Gastroesophageal sphincter (tissue), 3 donors: ENCODE measurements around the gene RNF44.

Experiments used
- POLR2A ChIP-seq, 2 donors: fragments of 450-650 bp; IDR thresholded peaks; one replicate each; pipeline ENCODE4 v1.6.1; 2017; ENCODE audit warnings: antibody characterized with exemption in 2 of 2, mild to moderate bottlenecking in 2 of 2, moderate library complexity in 1 of 2
- POLR2AphosphoS5 ChIP-seq: sonication (generic); formaldehyde crosslinking; IDR thresholded peaks from one replicate; pipeline ENCODE4 v1.6.1; 2017; ENCODE audit warnings: antibody characterized with exemption
- TF ChIP-seq, protein P1 (sequence below), 4 experiments: fragments of 200-600 bp in 2 of 4; fragments of 450-650 bp in 2 of 4; sonication (generic) in 1 of 4; IDR thresholded peaks; one replicate each; pipeline ENCODE4 v1.5.1; 2017 to 2019; ENCODE audit warnings: antibody characterized with exemption in 4 of 4, mild to moderate bottlenecking in 2 of 4, moderate library complexity in 2 of 4

DNA sequence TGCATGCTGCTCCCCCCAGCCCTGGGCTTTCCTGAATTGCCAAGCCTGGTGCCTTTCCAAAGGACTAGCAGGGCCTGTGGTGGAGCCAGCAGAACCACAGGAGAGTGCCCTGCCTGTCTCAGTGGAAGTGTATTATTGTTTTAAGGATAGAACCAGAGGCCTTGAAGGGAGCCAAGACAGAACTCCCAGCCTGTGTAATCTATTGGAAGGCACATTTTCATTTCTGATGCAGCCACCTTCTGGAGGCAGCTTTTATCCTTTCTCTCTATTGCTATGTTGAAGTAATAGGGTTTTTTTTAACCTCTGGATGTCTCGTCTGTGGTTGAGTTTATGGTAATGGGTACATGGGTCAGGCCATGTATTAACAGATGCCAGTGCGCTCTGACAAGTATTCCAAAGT is 29.3 kb downstream of the RNF44 start:
- TF ChIP-seq, protein P1, sequence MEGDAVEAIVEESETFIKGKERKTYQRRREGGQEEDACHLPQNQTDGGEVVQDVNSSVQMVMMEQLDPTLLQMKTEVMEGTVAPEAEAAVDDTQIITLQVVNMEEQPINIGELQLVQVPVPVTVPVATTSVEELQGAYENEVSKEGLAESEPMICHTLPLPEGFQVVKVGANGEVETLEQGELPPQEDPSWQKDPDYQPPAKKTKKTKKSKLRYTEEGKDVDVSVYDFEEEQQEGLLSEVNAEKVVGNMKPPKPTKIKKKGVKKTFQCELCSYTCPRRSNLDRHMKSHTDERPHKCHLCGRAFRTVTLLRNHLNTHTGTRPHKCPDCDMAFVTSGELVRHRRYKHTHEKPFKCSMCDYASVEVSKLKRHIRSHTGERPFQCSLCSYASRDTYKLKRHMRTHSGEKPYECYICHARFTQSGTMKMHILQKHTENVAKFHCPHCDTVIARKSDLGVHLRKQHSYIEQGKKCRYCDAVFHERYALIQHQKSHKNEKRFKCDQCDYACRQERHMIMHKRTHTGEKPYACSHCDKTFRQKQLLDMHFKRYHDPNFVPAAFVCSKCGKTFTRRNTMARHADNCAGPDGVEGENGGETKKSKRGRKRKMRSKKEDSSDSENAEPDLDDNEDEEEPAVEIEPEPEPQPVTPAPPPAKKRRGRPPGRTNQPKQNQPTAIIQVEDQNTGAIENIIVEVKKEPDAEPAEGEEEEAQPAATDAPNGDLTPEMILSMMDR (IDR thresholded peaks at IDR 0.05) = no peak
- no peak for TF ChIP-seq POLR2AphosphoS5
- TF ChIP-seq POLR2A (IDR thresholded peaks at IDR 0.05) = no peak
